Thyroid gland (tissue), 4 donors: ENCODE data around the gene TFPI. TPM values are rescaled to one million over a fixed set of nuclear protein-coding genes. Genes with fewer than 3 reads are reported as not detected.

Source experiments
- DNase-seq, 2 donors: peaks; one replicate each; pipeline ENCODE4 v3.0.0-alpha.2; 2019
- H3K27ac ChIP-seq, 3 donors: fragments of 200-600 bp; sonication (generic); 1 replicate in 2 of 3; 2 replicates in 1 of 3; pipeline ENCODE4 v1.5.1; 2016 to 2019; ENCODE audit warnings: mild to moderate bottlenecking in 1 of 3, moderate library complexity in 1 of 3
- H3K27me3 ChIP-seq: fragments of 200-600 bp; sonication (generic); one replicate; pipeline ENCODE4 v1.5.1; 2019
- H3K36me3 ChIP-seq, 2 donors: fragments of 200-600 bp; sonication (generic); one replicate each; pipeline ENCODE4 v1.5.1; 2016 to 2019
- H3K4me1 ChIP-seq, 2 donors: fragments of 200-600 bp; sonication (generic); one replicate each; pipeline ENCODE4 v1.5.1; 2017 to 2019
- H3K4me3 ChIP-seq, 3 donors: fragments of 200-600 bp; sonication (generic); replicated peaks in 1 of 3; 1 replicate in 2 of 3; 2 replicates in 1 of 3; pipeline ENCODE4 v1.5.1; 2016; ENCODE audit warnings: mild to moderate bottlenecking in 1 of 3
- H3K9me3 ChIP-seq: fragments of 200-600 bp; sonication (generic); one replicate; pipeline ENCODE4 v1.5.1; 2017
- CTCF ChIP-seq, 6 experiments: fragments of 200-600 bp in 3 of 6; fragments of 450-650 bp in 3 of 6; sonication (generic) in 3 of 6; IDR thresholded peaks; one replicate each; pipeline ENCODE4 v1.5.1; 2016 to 2019; ENCODE audit warnings: antibody characterized with exemption in 6 of 6, mild to moderate bottlenecking in 2 of 6, inconsistent platforms in 1 of 6, moderate library complexity in 1 of 6
- POLR2A ChIP-seq, 2 donors: fragments of 450-650 bp; IDR thresholded peaks; one replicate each; pipeline ENCODE4 v1.6.1; 2017; ENCODE audit warnings: antibody characterized with exemption in 2 of 2, mild to moderate bottlenecking in 2 of 2, moderate library complexity in 1 of 2
- WGBS, 2 donors: methylation state at CpG; one replicate each; pipeline ENCODE4 v1.1.5; 2017; 5-methylcytosine and 5-hydroxymethylcytosine counted together
- intact Hi-C: fragments of 100-400 bp; cut with DNase I; formaldehyde crosslinking; loops from one replicate; pipeline ENCODE4 v1.15.1; 2023
- small RNA-seq: library from RNA; depleted of rRNA; stranded (forward); fragments of <200 nt; gene quantifications from one replicate; pipeline ENCODE3, GENCODE V24; 2016
- total RNA-seq, 4 donors: library from RNA; depleted of rRNA; stranded (reverse); fragments of >200 nt; gene quantifications; one replicate each; pipeline ENCODE4 v1.2.3, GENCODE V29; 2016

Gene TFPI
- total RNA-seq, 4 donors from 2014 or later = 56.7 to 208 (median 144) TPM

- no peaks in the 10 kb centered on the region for H3K36me3 ChIP-seq
- intact Hi-C loops = no loop called here
- no peak overlapping the region for H3K27ac ChIP-seq
- 83 to 89% methylated on average over 1 of the region's 1 CpG for WGBS, 2 donors
- H3K4me3 ChIP-seq = no peak overlapping the region
- no peak for TF ChIP-seq POLR2A (IDR thresholded peaks at IDR 0.05)
- no peak for TF ChIP-seq CTCF (IDR thresholded peaks at IDR 0.05)
- H3K4me1 ChIP-seq = no peaks in the 10 kb centered on the region
- DNase-seq = no peak
- H3K9me3 ChIP-seq = no peaks in the 10 kb centered on the region
- H3K27me3 ChIP-seq = no peaks in the 10 kb centered on the region
Observed at GRCh38 chr2:187419808-187420207, 134.4 kb downstream of the TFPI start.

- no peaks in the 10 kb centered on the region for H3K9me3 ChIP-seq
- H3K4me1 ChIP-seq = no peaks in the 10 kb centered on the region
- intact Hi-C loops = no loop called here
- H3K4me3 ChIP-seq = no peak overlapping the region
- DNase-seq = no peak
- H3K27me3 ChIP-seq = no peaks in the 10 kb centered on the region
- H3K36me3 ChIP-seq = no peaks in the 10 kb centered on the region
- TF ChIP-seq POLR2A (IDR thresholded peaks at IDR 0.05) = no peak
- no peak for TF ChIP-seq CTCF (IDR thresholded peaks at IDR 0.05)
- no peak overlapping the region for H3K27ac ChIP-seq
- WGBS, 2 donors = 81 to 84% methylated on average over 5 of the region's 5 CpGs
Observed at GRCh38 chr2:187415449-187415848, 138.8 kb downstream of the TFPI start.

Small RNAs within 50 kb of the gene (small RNA-seq; reads per million reads assigned to genes)
- not detected for gene GAPDHP59

Other genes starting within 250 kb of the TFPI start
- gene CALCRL, start 106.2 kb downstream of the TFPI start, total RNA-seq = 100 to 1,000 TPM in 1 of 4 donors, 10 to 100 TPM in 3; 56.7 to 111 (median 82.1) TPM